ENCODE data around the gene ELFN1. TPM values are rescaled to one million over a fixed set of nuclear protein-coding genes. Genes with fewer than 3 reads are reported as not detected.

The ELFN1 gene
- total and polyA plus RNA-seq, 8 donors, result 0.19 to 4.3 (median 0.53) TPM; not detected in 1

GRCh38 chr7:1650363-1651030, 19.6 kb upstream of the ELFN1 start:
- Histone ChIP-seq H3K9me3 (no peaks in the 10 kb centered on the region), H3K4me1 (peaks cover 0 to 14% (median 7%) of the 10 kb centered on the region in 4 donors), H3K4me3 (no peak overlapping the region), H3K36me3 (no peaks in the 10 kb centered on the region), H3K27ac (no peak overlapping the region), H3K27me3 (peaks cover 0 to 91% (median 33%) of the 10 kb centered on the region in 3 donors)
- WGBS, 5 donors, result 80 to 87% (median 82%) methylated on average over 19 to 23 of the region's 23 CpGs
- intact Hi-C loops (cut with DNase I; ENCODE audit: low total_unique reads), result no loop called here
- DNase-seq, result peak in 1 of 2 donors; percentile 8
- no peak for TF ChIP-seq POLR2A (IDR thresholded peaks at IDR 0.05)
- TF ChIP-seq EP300 (IDR thresholded peaks at IDR 0.05), result no peak
- TF ChIP-seq CTCF (IDR thresholded peaks at IDR 0.05), result no peak
- TF ChIP-seq POLR2AphosphoS5 (IDR thresholded peaks at IDR 0.05), result no peak

- intact Hi-C loops (cut with DNase I; ENCODE audit: low total_unique reads), result no loop called here
- 62 to 79% (median 67%) methylated on average over 10 to 13 of the region's 13 CpGs for WGBS, 5 donors
- TF ChIP-seq POLR2A (IDR thresholded peaks at IDR 0.05) (no peak), EP300 (IDR thresholded peaks at IDR 0.05) (no peak), POLR2AphosphoS5 (IDR thresholded peaks at IDR 0.05) (no peak), CTCF (IDR thresholded peaks at IDR 0.05) (no peak)
- no peak overlapping the region for H3K4me3 ChIP-seq
- no peak overlapping the region for H3K27ac ChIP-seq
- peaks cover 0 to 14% (median 7%) of the 10 kb centered on the region in 4 donors for H3K4me1 ChIP-seq
- H3K36me3 ChIP-seq, result no peaks in the 10 kb centered on the region
- H3K9me3 ChIP-seq, result no peaks in the 10 kb centered on the region
- peaks cover 0 to 92% (median 37%) of the 10 kb centered on the region in 3 donors for H3K27me3 ChIP-seq
- peak in 1 of 2 donors; percentile 19 for DNase-seq
These were observed 19.0 kb upstream of the ELFN1 start for GRCh38 chr7:1651031-1651446.

DNA sequence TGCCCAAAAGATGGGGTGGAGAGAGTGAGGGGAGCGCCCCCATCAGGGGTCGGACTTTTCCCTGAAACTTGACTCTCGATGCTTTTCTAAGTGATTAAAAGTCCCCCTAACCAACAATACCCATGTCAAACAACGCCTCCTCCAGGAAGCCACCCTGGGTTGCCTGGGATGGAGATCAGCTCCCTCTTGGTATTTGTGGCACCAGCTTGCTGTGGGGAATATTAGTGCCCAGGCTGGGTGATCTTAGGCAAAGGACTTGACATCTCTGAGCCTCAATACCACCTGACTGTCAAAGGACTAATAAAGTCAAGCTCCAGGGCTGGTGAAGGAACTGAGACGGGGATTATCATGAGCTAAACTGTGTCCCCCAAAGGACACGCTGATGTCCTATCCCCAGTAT, 18.2 kb upstream of the ELFN1 start:
- Histone ChIP-seq H3K4me1 (peaks cover 0 to 14% (median 7%) of the 10 kb centered on the region in 4 donors), H3K27me3 (peaks cover 0 to 92% (median 37%) of the 10 kb centered on the region in 3 donors), H3K4me3 (no peak overlapping the region), H3K27ac (no peak overlapping the region), H3K36me3 (no peaks in the 10 kb centered on the region), H3K9me3 (no peaks in the 10 kb centered on the region)
- TF ChIP-seq POLR2AphosphoS5 (IDR thresholded peaks at IDR 0.05) (no peak), POLR2A (IDR thresholded peaks at IDR 0.05) (no peak), EP300 (IDR thresholded peaks at IDR 0.05) (no peak), CTCF (IDR thresholded peaks at IDR 0.05) (no peak)
- WGBS, 5 donors, result 73 to 85% (median 78%) methylated on average over 6 of the region's 6 CpGs
- intact Hi-C loops (cut with DNase I; ENCODE audit: low total_unique reads), result no loop called here
- no peak for DNase-seq

- TF ChIP-seq POLR2AphosphoS5 (IDR thresholded peaks at IDR 0.05) (no peak), EP300 (IDR thresholded peaks at IDR 0.05) (no peak), CTCF (IDR thresholded peaks at IDR 0.05) (no peak), POLR2A (IDR thresholded peaks at IDR 0.05) (no peak)
- WGBS, 5 donors, result 86 to 98% (median 93%) methylated on average over 4 of the region's 4 CpGs
- H3K27ac ChIP-seq, result no peak overlapping the region
- H3K4me3 ChIP-seq, result no peak overlapping the region
- H3K27me3 ChIP-seq, result peaks cover 0 to 83% (median 21%) of the 10 kb centered on the region in 3 donors
- peaks cover 0 to 3% (median under 1%) of the 10 kb centered on the region in 4 donors for H3K4me1 ChIP-seq
- no peak for DNase-seq
- no peaks in the 10 kb centered on the region for H3K9me3 ChIP-seq
- intact Hi-C loops (cut with DNase I; ENCODE audit: low total_unique reads), result no loop called here
- no peaks in the 10 kb centered on the region for H3K36me3 ChIP-seq
These were observed 16.6 kb upstream of the ELFN1 start for GRCh38 chr7:1653500-1653899.
